PC-9 (cell line): ENCODE data around the gene NYNRIN.

Source experiments
- EZH2 ChIP-seq: fragments of 200-600 bp; sonication (generic); IDR thresholded peaks from 2 replicates; pipeline ENCODE4 v1.8.0; 2017; ENCODE audit warnings: antibody characterized with exemption, low read depth
- TF ChIP-seq, protein P1 (sequence below): fragments of 200-600 bp; sonication (generic); conservative IDR thresholded peaks from 2 replicates; pipeline ENCODE4 v1.6.1; 2017; ENCODE audit warnings: mixed run types, antibody characterized with exemption, mild to moderate bottlenecking, moderate library complexity

DNA sequence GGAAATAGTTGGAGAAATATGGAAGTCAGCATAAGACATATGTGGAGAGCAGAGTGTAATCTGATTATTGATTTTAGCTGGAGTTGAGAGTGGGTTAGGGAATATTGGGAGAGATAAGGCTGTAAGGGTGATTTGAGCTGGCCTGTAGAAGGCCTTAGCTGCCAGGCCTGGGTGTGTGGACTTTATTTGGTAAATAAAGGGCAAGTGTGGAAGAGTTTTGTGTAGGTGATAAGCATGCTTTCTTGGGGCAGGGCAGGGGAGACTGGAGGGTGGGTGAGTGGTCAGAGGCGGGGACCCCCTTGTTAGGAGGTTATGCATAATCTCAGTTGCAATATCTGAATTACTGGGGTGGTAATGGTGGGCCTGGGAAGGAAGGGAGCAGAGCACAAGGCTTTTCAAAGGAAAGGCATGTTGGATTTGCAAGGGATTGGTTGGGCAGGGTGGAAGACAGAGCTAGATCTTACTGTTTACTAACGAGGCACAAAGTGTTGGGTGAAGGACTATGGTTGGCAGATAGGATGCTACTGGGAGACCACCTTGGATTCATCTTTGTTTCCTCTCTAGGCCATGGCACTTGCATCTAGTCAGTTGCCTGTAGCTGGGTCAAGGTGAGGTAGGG, 36.5 kb downstream of the NYNRIN start:
- TF ChIP-seq, protein P1, sequence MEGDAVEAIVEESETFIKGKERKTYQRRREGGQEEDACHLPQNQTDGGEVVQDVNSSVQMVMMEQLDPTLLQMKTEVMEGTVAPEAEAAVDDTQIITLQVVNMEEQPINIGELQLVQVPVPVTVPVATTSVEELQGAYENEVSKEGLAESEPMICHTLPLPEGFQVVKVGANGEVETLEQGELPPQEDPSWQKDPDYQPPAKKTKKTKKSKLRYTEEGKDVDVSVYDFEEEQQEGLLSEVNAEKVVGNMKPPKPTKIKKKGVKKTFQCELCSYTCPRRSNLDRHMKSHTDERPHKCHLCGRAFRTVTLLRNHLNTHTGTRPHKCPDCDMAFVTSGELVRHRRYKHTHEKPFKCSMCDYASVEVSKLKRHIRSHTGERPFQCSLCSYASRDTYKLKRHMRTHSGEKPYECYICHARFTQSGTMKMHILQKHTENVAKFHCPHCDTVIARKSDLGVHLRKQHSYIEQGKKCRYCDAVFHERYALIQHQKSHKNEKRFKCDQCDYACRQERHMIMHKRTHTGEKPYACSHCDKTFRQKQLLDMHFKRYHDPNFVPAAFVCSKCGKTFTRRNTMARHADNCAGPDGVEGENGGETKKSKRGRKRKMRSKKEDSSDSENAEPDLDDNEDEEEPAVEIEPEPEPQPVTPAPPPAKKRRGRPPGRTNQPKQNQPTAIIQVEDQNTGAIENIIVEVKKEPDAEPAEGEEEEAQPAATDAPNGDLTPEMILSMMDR = no peak
- TF ChIP-seq EZH2 = no peak
